ENCODE measurements around the gene CXCL9.
"Not testable (repeated sequence)": the region's sequence is repeated elsewhere in the genome, so short reads cannot be mapped to it uniquely, and the experiment has no call there.

The CXCL9 gene

DNA sequence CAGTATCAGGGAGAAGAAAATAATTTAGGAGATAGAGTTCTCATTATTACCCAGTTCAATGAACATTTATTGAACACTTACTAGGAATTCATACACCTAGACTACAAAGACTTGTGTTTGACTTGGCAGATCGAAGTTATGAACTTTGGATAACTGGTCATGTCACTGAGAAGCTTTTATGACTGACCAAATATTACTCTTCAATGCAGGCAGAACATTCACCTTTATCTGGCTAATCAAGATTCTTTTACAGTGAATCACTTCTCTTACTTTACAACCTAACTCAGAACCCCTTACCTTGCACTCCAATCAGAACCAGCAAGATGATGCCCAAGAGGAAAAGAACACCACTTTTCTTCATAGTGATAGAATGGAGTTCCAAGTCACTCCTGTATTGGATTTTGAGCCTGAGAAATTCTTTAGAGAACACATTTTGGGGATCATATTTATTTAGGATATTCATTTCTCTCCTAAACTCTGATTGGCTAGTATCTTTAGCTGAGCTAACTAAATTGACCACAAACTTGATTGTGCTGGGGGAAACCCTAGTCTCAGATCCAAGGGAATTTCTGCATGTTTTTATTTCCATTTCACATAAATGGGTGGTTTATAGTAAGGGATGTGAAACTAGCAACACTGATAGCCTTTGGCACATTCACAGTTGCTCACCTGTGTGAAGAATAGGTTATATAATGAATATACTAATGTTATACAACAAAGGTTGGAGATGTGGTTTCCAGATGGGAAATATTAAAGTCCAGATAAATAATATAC is at the start of gene CXCL9:
Gene CXCL9, minus strand, starts transcription at position 421 of the 774 bp plus-strand sequence. Its CDS starts 60 bp downstream, at position 361.
- no peaks in the 10 kb centered on the region for H3K9me3 Mint-ChIP-seq
- DNase-seq = no peak
- TF ChIP-seq, protein P1, sequence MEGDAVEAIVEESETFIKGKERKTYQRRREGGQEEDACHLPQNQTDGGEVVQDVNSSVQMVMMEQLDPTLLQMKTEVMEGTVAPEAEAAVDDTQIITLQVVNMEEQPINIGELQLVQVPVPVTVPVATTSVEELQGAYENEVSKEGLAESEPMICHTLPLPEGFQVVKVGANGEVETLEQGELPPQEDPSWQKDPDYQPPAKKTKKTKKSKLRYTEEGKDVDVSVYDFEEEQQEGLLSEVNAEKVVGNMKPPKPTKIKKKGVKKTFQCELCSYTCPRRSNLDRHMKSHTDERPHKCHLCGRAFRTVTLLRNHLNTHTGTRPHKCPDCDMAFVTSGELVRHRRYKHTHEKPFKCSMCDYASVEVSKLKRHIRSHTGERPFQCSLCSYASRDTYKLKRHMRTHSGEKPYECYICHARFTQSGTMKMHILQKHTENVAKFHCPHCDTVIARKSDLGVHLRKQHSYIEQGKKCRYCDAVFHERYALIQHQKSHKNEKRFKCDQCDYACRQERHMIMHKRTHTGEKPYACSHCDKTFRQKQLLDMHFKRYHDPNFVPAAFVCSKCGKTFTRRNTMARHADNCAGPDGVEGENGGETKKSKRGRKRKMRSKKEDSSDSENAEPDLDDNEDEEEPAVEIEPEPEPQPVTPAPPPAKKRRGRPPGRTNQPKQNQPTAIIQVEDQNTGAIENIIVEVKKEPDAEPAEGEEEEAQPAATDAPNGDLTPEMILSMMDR (IDR thresholded peaks at IDR 0.05) = no peak
- no peak within 1 kb of the TSS for H3K27ac Mint-ChIP-seq
- no peaks in the 10 kb centered on the region for H3K36me3 Mint-ChIP-seq (ENCODE audit: low read depth)
- peaks cover 5% of the 10 kb centered on the region for H3K4me1 Mint-ChIP-seq
- peaks cover 21% of the 10 kb centered on the region for H3K27me3 Mint-ChIP-seq (ENCODE audit: low read depth, poor library complexity)
- no peak within 1 kb of the TSS for H3K4me3 Mint-ChIP-seq

DNA sequence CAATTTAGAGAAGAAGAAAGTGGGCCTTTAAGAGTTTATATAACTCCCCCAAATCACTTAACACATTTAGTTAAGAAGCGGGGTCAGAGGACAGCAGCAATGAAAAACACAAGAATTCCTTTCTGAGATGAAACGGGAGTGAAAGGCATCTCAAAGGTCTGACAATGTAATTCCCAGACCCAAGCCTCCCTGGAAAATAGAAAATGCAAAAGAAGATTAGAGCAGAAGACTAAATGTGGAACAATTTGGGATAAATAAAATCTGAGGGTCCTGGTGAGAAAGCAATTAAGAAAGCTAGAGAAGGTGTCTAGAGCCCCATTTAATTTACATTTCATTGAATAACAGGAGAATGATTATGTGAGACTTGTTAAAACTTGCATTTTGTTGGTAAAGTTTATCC is 48.1 kb upstream of the CXCL9 start:
- no peak overlapping the region for H3K4me3 Mint-ChIP-seq
- H3K4me1 Mint-ChIP-seq = peaks cover 29% of the 10 kb centered on the region
- DNase-seq = no peak
- no peaks in the 10 kb centered on the region for H3K27me3 Mint-ChIP-seq (ENCODE audit: low read depth, poor library complexity)
- no peaks in the 10 kb centered on the region for H3K36me3 Mint-ChIP-seq (ENCODE audit: low read depth)
- TF ChIP-seq, protein P1 (IDR thresholded peaks at IDR 0.05) = no peak
- no peaks in the 10 kb centered on the region for H3K9me3 Mint-ChIP-seq
- H3K27ac Mint-ChIP-seq = peak overlapping the region; percentile 66

DNA sequence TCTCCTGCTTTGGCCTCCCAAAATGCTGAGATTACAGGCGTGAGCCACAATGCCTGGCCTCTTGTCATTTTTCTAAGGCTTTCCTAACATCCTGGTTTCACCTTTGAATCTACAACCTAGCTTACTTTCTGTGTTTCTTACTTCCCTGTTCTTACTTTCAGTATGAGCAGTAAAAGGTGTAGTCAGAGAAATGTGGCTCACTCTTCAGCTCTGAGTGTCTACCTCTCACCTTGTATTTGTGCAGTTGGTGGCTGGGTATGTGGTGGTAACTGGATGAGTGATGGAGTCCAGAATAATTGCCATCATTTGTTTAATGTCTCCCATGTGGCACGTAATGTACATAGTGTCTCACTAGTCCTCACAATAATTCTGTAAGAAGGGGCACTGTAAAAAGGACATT is 47.7 kb upstream of the CXCL9 start:
- TF ChIP-seq, protein P1 (IDR thresholded peaks at IDR 0.05) = no peak
- no peaks in the 10 kb centered on the region for H3K9me3 Mint-ChIP-seq
- H3K4me1 Mint-ChIP-seq = peaks cover 29% of the 10 kb centered on the region
- no peaks in the 10 kb centered on the region for H3K27me3 Mint-ChIP-seq (ENCODE audit: low read depth, poor library complexity)
- no peak overlapping the region for H3K4me3 Mint-ChIP-seq
- H3K27ac Mint-ChIP-seq = peak overlapping the region; percentile 66
- no peak for DNase-seq
- H3K36me3 Mint-ChIP-seq (ENCODE audit: low read depth) = no peaks in the 10 kb centered on the region

DNA sequence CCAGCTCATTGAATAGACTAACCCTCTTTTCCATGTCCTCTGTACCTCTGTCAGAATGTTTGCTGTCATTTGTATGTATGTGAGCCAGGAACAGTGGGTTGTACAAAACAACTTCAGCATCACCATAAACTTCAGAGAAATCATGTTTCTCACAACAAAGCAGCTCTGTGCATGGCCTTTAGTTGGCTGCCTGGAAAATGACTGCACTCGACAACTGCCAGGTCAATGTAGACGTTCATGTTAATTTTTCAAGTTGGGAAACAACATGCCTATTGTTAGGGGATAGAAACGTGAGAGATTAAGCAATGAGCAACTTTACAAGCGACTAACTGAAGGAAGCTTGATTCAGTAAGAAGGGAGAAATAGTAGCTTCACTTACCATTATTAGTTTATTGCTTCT is 46.4 kb upstream of the CXCL9 start:
- TF ChIP-seq, protein P1 (IDR thresholded peaks at IDR 0.05) = no peak
- Mint-ChIP-seq H3K36me3 (ENCODE audit: low read depth) (no peaks in the 10 kb centered on the region), H3K9me3 (peaks cover 8% of the 10 kb centered on the region), H3K27me3 (ENCODE audit: low read depth, poor library complexity) (peaks cover 3% of the 10 kb centered on the region), H3K27ac (no peak overlapping the region), H3K4me1 (peaks cover 34% of the 10 kb centered on the region), H3K4me3 (no peak overlapping the region)
- DNase-seq = no peak

DNA sequence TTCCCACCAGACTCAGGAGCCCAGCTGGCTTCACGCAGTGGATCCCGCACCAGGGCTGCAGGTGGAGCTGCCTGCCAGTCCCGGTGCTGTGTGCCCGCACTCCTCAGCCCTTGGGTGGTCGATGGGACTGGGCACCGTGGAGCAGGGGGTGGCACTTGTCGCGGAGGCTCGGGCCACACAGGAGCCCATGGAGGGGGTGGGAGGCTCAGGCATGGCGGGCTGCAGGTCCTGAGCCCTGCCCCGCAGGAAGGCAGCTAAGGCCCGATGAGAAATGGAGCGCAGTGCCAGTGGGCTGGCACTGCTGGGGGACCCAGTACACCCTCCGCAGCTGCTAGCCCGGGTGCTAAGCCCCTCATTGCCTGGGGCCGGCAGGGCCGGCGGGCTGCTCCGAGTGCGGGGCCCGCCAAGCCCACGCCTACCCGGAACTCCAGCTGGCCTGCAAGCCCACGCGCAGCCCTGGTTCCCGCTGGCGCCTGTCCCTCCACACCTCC is 43.3 kb upstream of the CXCL9 start:
- not testable (repeated sequence) for H3K36me3 Mint-ChIP-seq (ENCODE audit: low read depth); H3K4me3 Mint-ChIP-seq; H3K27ac Mint-ChIP-seq; H3K9me3 Mint-ChIP-seq; H3K27me3 Mint-ChIP-seq (ENCODE audit: low read depth, poor library complexity); DNase-seq
- peaks cover 17% of the 10 kb centered on the region for H3K4me1 Mint-ChIP-seq

DNA sequence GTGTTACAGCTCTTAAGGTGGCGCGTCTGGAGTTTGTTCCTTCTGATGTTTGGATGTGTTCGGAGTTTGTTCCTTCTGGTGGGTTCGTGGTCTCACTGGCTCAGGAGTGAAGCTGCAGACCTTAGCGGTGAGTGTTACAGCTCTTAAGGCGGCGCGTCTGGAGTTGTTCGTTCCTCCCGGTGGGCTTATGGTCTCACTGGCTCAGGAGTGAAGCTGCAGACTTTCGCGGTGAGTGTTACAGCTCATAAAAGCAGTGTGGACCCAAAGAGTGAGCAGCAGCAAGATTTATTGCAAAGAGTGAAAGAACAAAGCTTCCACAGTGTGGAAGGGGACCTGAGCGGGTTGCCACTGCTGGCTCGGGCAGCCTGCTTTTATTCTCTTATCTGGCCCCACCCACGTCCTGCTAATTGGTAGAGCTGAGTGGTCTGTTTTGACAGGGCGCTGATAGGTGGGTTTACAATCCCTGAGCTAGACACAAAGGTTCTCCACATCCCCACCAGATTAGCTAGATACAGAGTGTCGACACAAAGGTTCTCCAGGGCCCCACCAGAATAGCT is 42.6 kb upstream of the CXCL9 start:
- not testable (repeated sequence) for H3K4me3 Mint-ChIP-seq; H3K27me3 Mint-ChIP-seq (ENCODE audit: low read depth, poor library complexity); DNase-seq; H3K36me3 Mint-ChIP-seq (ENCODE audit: low read depth); H3K27ac Mint-ChIP-seq
- peaks cover 11% of the 10 kb centered on the region for H3K9me3 Mint-ChIP-seq
- H3K4me1 Mint-ChIP-seq = peaks cover 11% of the 10 kb centered on the region

DNA sequence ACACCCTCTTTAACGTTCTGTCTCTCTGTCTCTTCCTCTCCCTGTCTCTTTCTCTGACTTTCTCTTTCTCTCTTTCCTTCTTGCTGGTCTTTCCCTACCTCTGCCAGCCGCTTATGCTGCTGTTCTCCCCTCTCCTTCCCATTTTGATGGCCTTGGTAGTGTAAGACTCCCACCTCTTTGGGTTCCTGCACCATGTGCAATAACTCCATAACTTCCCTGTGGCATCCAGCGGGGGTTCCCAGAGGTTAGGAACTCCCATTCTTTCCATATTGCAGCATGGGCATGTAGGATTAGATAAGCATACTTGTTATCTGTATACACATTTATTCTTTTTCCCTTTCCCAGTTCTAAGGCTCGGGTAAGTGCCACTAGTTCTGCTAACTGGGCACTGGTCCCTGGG is 37.4 kb upstream of the CXCL9 start:
- H3K9me3 Mint-ChIP-seq = peaks cover 26% of the 10 kb centered on the region
- DNase-seq; H3K4me1 Mint-ChIP-seq; H3K27ac Mint-ChIP-seq; H3K4me3 Mint-ChIP-seq; H3K36me3 Mint-ChIP-seq (ENCODE audit: low read depth); H3K27me3 Mint-ChIP-seq (ENCODE audit: low read depth, poor library complexity): not testable (repeated sequence)

DNA sequence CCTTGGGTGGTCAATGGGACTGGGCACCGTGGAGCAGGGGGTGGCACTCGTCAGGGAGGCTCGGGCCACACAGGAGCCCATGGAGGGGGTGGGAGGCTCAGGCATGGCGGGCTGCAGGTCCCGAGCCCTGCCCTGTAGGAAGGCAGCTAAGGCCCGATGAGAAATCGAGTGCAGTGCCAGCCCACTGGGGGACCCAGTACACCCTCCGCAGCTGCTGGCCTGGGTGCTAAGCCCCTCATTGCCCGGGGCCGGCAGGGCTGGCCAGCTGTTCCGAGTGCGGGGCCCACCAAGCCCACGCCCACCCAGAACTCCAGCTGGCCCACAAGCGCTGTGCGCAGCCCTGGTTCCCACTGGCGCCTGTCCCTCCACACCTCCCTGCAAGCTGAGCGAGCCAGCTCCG is 36.0 kb upstream of the CXCL9 start:
- DNase-seq; H3K27me3 Mint-ChIP-seq (ENCODE audit: low read depth, poor library complexity); H3K27ac Mint-ChIP-seq; H3K36me3 Mint-ChIP-seq (ENCODE audit: low read depth); H3K4me1 Mint-ChIP-seq; H3K4me3 Mint-ChIP-seq: not testable (repeated sequence)
- peaks cover 21% of the 10 kb centered on the region for H3K9me3 Mint-ChIP-seq

DNA sequence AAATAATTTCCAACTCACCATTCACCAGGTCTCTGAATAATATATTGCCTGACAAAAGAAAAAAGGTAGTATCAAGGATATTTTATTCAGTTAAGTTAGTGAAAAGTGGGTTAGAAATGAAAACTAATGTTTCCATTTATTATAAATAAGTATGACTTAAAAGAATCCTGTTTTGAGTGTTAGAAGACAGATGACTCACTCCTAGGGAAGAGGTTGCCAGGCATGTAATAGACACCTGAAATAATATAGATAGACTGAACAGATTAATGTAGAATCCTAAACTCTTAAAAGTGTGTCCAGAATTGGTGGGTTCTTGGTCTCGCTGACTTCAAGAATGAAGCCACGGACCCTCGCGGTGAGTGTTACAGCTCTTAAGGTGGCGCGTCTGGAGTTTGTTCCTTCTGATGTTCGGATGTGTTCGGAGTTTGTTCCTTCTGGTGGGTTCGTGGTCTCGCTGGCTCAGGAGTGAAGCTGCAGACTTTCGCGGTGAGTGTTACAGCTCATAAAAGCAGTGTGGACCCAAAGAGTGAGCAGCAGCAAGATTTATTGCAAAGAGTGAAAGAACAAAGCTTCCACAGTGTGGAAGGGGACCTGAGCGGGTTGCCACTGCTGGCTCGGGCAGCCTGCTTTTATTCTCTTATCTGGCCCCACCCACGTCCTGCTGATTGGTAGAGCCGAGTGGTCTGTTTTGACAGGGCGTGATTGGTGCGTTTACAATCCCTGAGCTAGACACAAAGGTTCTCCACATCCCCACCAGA is 35.1 kb upstream of the CXCL9 start:
- not testable (repeated sequence) for H3K36me3 Mint-ChIP-seq (ENCODE audit: low read depth); H3K27me3 Mint-ChIP-seq (ENCODE audit: low read depth, poor library complexity); H3K4me1 Mint-ChIP-seq; H3K4me3 Mint-ChIP-seq; DNase-seq
- H3K9me3 Mint-ChIP-seq = peaks cover 21% of the 10 kb centered on the region
- peak overlapping the region; percentile 77 for H3K27ac Mint-ChIP-seq

Data from nephron progenitor cell (in vitro differentiated cells).